ENCODE results near the gene AKNA.

DNA sequence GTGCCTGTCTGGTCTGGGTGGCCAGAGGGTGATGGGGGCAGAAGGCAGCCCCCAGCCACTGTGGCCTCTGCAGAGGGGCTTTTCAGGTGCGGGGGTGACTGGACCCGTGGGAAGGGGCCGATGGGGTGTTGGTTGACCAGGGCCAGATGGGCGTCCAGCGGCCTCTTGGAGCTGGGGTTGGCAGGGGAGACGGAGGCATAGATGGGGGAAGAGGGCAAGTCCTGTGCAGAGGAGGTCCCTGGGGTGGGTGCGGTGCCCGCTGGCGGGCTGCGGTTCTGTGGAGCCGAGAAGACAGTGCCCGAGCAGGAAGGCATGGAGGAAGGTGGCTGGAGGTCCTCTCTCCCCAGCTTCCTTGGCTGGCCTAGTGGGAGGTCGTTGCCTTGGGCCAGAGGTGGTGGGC, 18.7 kb upstream of the AKNA start:
- TF ChIP-seq EZH2 (IDR thresholded peaks at IDR 0.05) (no peak), EZH2phosphoT487 (IDR thresholded peaks at IDR 0.05) (no peak)
- TF ChIP-seq, protein P1, sequence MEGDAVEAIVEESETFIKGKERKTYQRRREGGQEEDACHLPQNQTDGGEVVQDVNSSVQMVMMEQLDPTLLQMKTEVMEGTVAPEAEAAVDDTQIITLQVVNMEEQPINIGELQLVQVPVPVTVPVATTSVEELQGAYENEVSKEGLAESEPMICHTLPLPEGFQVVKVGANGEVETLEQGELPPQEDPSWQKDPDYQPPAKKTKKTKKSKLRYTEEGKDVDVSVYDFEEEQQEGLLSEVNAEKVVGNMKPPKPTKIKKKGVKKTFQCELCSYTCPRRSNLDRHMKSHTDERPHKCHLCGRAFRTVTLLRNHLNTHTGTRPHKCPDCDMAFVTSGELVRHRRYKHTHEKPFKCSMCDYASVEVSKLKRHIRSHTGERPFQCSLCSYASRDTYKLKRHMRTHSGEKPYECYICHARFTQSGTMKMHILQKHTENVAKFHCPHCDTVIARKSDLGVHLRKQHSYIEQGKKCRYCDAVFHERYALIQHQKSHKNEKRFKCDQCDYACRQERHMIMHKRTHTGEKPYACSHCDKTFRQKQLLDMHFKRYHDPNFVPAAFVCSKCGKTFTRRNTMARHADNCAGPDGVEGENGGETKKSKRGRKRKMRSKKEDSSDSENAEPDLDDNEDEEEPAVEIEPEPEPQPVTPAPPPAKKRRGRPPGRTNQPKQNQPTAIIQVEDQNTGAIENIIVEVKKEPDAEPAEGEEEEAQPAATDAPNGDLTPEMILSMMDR (IDR thresholded peaks at IDR 0.05) = no peak
